Keratinocyte (primary cell): Measurements from ENCODE around the gene ZRANB1. TPM values are rescaled to one million over a fixed set of nuclear protein-coding genes. Genes with fewer than 3 reads are reported as not detected.

ENCODE experiments used
- DNase-seq: peaks from one replicate; pipeline ENCODE4 v3.0.0-alpha.2; 2011; ENCODE audit warnings: low read depth, missing footprints, low spot score
- FAIRE-seq: peaks from 2 replicates; lab custom pipeline; 2011; peaks lifted over from hg19 to GRCh38; lab: Jason Lieb, UNC
- H2AFZ ChIP-seq: 2 replicates; pipeline ENCODE4 v1.6.0; 2012; ENCODE audit warnings: low read length, control low read depth, inconsistent platforms; ENCODE audit not compliant: control insufficient read depth
- H3K27ac ChIP-seq: 2 replicates; pipeline ENCODE4 v1.5.1; 2011; ENCODE audit warnings: low read length; ENCODE audit not compliant: control insufficient read depth, insufficient read depth
- H3K27me3 ChIP-seq: 3 replicates; pipeline ENCODE4 v1.6.0; 2011; ENCODE audit warnings: low read length; ENCODE audit not compliant: control insufficient read depth, insufficient read depth; ENCODE audit errors: extremely low read depth
- H3K36me3 ChIP-seq, 2 experiments: 2 replicates in 1 of 2; 3 replicates in 1 of 2; pipeline ENCODE4 v1.5.1; 2011; ENCODE audit warnings: low read length in 2 of 2, mild to moderate bottlenecking in 1 of 2; ENCODE audit not compliant: control insufficient read depth in 2 of 2, insufficient read depth in 2 of 2; ENCODE audit errors: extremely low read depth in 1 of 2
- H3K4me1 ChIP-seq: 3 replicates; pipeline ENCODE4 v1.5.1; 2011; ENCODE audit warnings: low read length; ENCODE audit not compliant: control insufficient read depth, insufficient read depth; ENCODE audit errors: extremely low read depth
- H3K4me2 ChIP-seq: 3 replicates; pipeline ENCODE4 v1.6.0; 2011; ENCODE audit warnings: low read depth, low read length; ENCODE audit not compliant: control insufficient read depth, insufficient read depth; ENCODE audit errors: extremely low read depth
- H3K4me3 ChIP-seq, 3 experiments: fragments of 200-600 bp in 1 of 3; sonication (generic) in 1 of 3; 2 replicates in 2 of 3; 3 replicates in 1 of 3; pipeline ENCODE4 v1.5.1; 2011 to 2016; ENCODE audit warnings: low read length in 3 of 3, mild to moderate bottlenecking in 3 of 3, control low read depth in 2 of 3, inconsistent platforms in 1 of 3, low read depth in 1 of 3, mixed read lengths in 1 of 3, mixed run types in 1 of 3, moderate library complexity in 1 of 3; ENCODE audit not compliant: control insufficient read depth in 2 of 3, insufficient read depth in 2 of 3; ENCODE audit errors: extremely low read depth in 1 of 3
- H3K79me2 ChIP-seq: 2 replicates; pipeline ENCODE4 v1.6.0; 2012; ENCODE audit warnings: low read length; ENCODE audit not compliant: control insufficient read depth, insufficient read depth
- H3K9ac ChIP-seq: 3 replicates; pipeline ENCODE4 v1.6.0; 2011; ENCODE audit warnings: low read length; ENCODE audit not compliant: control insufficient read depth, insufficient read depth; ENCODE audit errors: extremely low read depth
- H3K9me1 ChIP-seq: 3 replicates; pipeline ENCODE4 v1.6.0; 2011; ENCODE audit warnings: low read length; ENCODE audit not compliant: control insufficient read depth, insufficient read depth; ENCODE audit errors: extremely low read depth
- H3K9me3 ChIP-seq: 2 replicates; pipeline ENCODE4 v1.5.1; 2012; ENCODE audit warnings: low read depth, low read length; ENCODE audit not compliant: control insufficient read depth
- H4K20me1 ChIP-seq: 3 replicates; pipeline ENCODE4 v1.6.0; 2011; ENCODE audit warnings: low read length; ENCODE audit not compliant: control insufficient read depth, insufficient read depth; ENCODE audit errors: extremely low read depth
- CTCF ChIP-seq, 3 experiments: IDR thresholded peaks in 1 of 3; conservative IDR thresholded peaks in 1 of 3; optimal IDR thresholded peaks in 1 of 3; 2 replicates in 2 of 3; 3 replicates in 1 of 3; pipeline versions ENCODE3 to v1.5.1; 2011; ENCODE audit warnings: low read length in 3 of 3, mild to moderate bottlenecking in 3 of 3, moderate library complexity in 2 of 3, control low read depth in 1 of 3, inconsistent platforms in 1 of 3; ENCODE audit not compliant: insufficient read depth in 2 of 3; ENCODE audit errors: extremely low read depth in 1 of 3
- EZH2 ChIP-seq: IDR thresholded peaks from one replicate; pipeline ENCODE4 v1.6.1; 2012; ENCODE audit warnings: inconsistent platforms, mild to moderate bottlenecking, low read length, moderate library complexity
- dilution Hi-C: fragments of 300-500 bp; cut with MboI; formaldehyde crosslinking; loops from one replicate; pipeline ENCODE4 v1.7.0; 2020; ENCODE audit warnings: low sequenced_read_pairs; ENCODE audit not compliant: extremely low pct_ligation_motif_present
- polyA plus RNA-seq, 5 experiments: library from polyadenylated mRNA; depleted of rRNA in 3 of 5; stranded (reverse) in 3 of 5; stranded (forward) in 1 of 5; unstranded in 1 of 5; fragments of >200 nt; gene quantifications; 1 replicate in 1 of 5; 2 replicates in 3 of 5; 3 replicates in 1 of 5; pipeline versions ENCODE4 v1.2.1 to v1.2.3, GENCODE V29; 2011 to 2012; ENCODE audit warnings: missing spikeins in 2 of 5, low read depth in 1 of 5, low replicate concordance in 1 of 5

The ZRANB1 gene
- polyA plus RNA-seq, 1 donor (not counting 4 experiments of a cell fraction or from before 2014, with no cell fraction given) = 9.3 TPM

GRCh38 chr10:124902462-124902861 lies 39.5 kb upstream of the ZRANB1 start:
- FAIRE-seq (no peak), DNase-seq (no peak)
- Histone ChIP-seq H3K27me3 (peaks cover 17% of the 10 kb centered on the region), H3K27ac (no peak overlapping the region), H3K9ac (no peak overlapping the region), H3K79me2 (no peaks in the 10 kb centered on the region), H2AFZ (no peak overlapping the region), H3K9me3 (no peaks in the 10 kb centered on the region), H3K4me2 (no peak overlapping the region), H4K20me1 (no peaks in the 10 kb centered on the region), H3K9me1 (no peaks in the 10 kb centered on the region), H3K36me3 (no peaks in the 10 kb centered on the region), H3K4me1 (peaks cover 4% of the 10 kb centered on the region), H3K4me3 (no peak overlapping the region)
- dilution Hi-C loops = no loop called here
- no peak for TF ChIP-seq CTCF (optimal IDR thresholded peaks at IDR 0.05 in 1 of 3, IDR thresholded peaks at IDR 0.05 in 1 of 3, conservative IDR thresholded peaks at IDR 0.05 in 1 of 3; ENCODE audit: extremely low read depth in 1 of 3, insufficient read depth in 2 of 3, low read length in 3 of 3)
- TF ChIP-seq EZH2 = no peak

- Histone ChIP-seq H3K9ac (no peak overlapping the region), H4K20me1 (no peaks in the 10 kb centered on the region), H3K4me2 (no peak overlapping the region), H3K27ac (no peak overlapping the region), H3K36me3 (no peaks in the 10 kb centered on the region), H3K27me3 (peaks cover 13% of the 10 kb centered on the region), H3K9me1 (no peaks in the 10 kb centered on the region), H2AFZ (no peak overlapping the region), H3K4me1 (peaks cover 9% of the 10 kb centered on the region), H3K4me3 (no peak overlapping the region), H3K79me2 (no peaks in the 10 kb centered on the region), H3K9me3 (no peaks in the 10 kb centered on the region)
- DNase-seq (no peak), FAIRE-seq (no peak)
- dilution Hi-C loops = no loop called here
- TF ChIP-seq CTCF (optimal IDR thresholded peaks at IDR 0.05 in 1 of 3, IDR thresholded peaks at IDR 0.05 in 1 of 3, conservative IDR thresholded peaks at IDR 0.05 in 1 of 3; ENCODE audit: extremely low read depth in 1 of 3, insufficient read depth in 2 of 3, low read length in 3 of 3) = no peak
- no peak for TF ChIP-seq EZH2
These were observed 38.8 kb upstream of the ZRANB1 start for GRCh38 chr10:124903111-124903510.
